MCF 10A (cell line): ENCODE data around the gene ARHGEF37. TPM values are rescaled to one million over a fixed set of nuclear protein-coding genes. Genes with fewer than 3 reads are reported as not detected.
"Not testable (repeated sequence)": the region's sequence is repeated elsewhere in the genome, so short reads cannot be mapped to it uniquely, and the experiment has no call there.

ENCODE experiments used
- Bru-seq: library from RNA; stranded (reverse); fragments of 400-500 nt; gene quantifications from one replicate; lab custom pipeline; 2021; lab: Mats Ljungman, UMichigan
- BruChase-seq, 2 experiments: library from RNA; stranded (reverse); fragments of 400-500 nt; gene quantifications; one replicate each; lab custom pipeline; 2021; lab: Mats Ljungman, UMichigan
- BruUV-seq: library from RNA; stranded (reverse); fragments of 400-500 nt; replicated peaks from 2 replicates; lab custom pipeline; 2021; lab: Mats Ljungman, UMichigan
- CTCF ChIA-PET: fragments of 300-600 bp; sonication (Branson Sonifier 250); formaldehyde crosslinking; extraction: SDS; loops from one replicate; lab custom pipeline; 2021; ENCODE audit warnings: antibody characterized with exemption, inconsistent platforms; lab: Yijun Ruan, JAX
- POLR2A ChIA-PET: fragments of 300-600, 350-650 bp; sonication (Branson Sonifier 250); formaldehyde crosslinking; extraction: SDS; loops from one replicate; lab custom pipeline; 2020; ENCODE audit warnings: antibody characterized with exemption, inconsistent platforms; lab: Yijun Ruan, JAX
- DNase-seq: peaks from one replicate; pipeline ENCODE4 v3.0.0-alpha.2; 2018; ENCODE audit not compliant: unreplicated experiment
- H3K27ac Mint-ChIP-seq: one replicate; pipeline ENCODE4 v1.8.0; 2022; ENCODE audit warnings: mild to moderate bottlenecking, low read depth, mixed read lengths; ENCODE audit not compliant: unreplicated experiment
- H3K27me3 Mint-ChIP-seq: one replicate; pipeline ENCODE4 v1.8.0; 2022; ENCODE audit warnings: mixed read lengths; ENCODE audit not compliant: insufficient read depth, unreplicated experiment
- H3K36me3 Mint-ChIP-seq: one replicate; pipeline ENCODE4 v1.8.0; 2022; ENCODE audit warnings: mild to moderate bottlenecking, moderate library complexity, mixed read lengths; ENCODE audit not compliant: insufficient read depth, unreplicated experiment
- H3K4me1 Mint-ChIP-seq: one replicate; pipeline ENCODE4 v1.8.0; 2022; ENCODE audit warnings: mixed read lengths; ENCODE audit not compliant: insufficient read depth, unreplicated experiment
- H3K4me3 Mint-ChIP-seq: one replicate; pipeline ENCODE4 v1.8.0; 2022; ENCODE audit warnings: mild to moderate bottlenecking, moderate library complexity, mixed read lengths; ENCODE audit not compliant: unreplicated experiment
- H3K9me3 Mint-ChIP-seq: one replicate; pipeline ENCODE4 v1.8.0; 2022; ENCODE audit warnings: mixed read lengths; ENCODE audit not compliant: unreplicated experiment
- CTCF ChIP-seq: fragments of 200-600 bp; IDR thresholded peaks from one replicate; pipeline ENCODE4 v1.8.0; 2022; ENCODE audit warnings: antibody characterized with exemption, mild to moderate bottlenecking; ENCODE audit not compliant: unreplicated experiment
- intact Hi-C: fragments of 100-400 bp; cut with micrococcal nuclease; formaldehyde crosslinking; loops from 2 replicates; pipeline ENCODE4 v1.14.1; 2022
- long read RNA-seq: library from polyadenylated mRNA; stranded (forward); transcript quantifications from one replicate; pipeline ENCODE4 v2.0.0, GENCODE V29; 2022
- total RNA-seq: library from RNA; stranded (reverse); gene quantifications from 2 replicates; pipeline ENCODE4 v1.2.3, GENCODE V29; 2022

ARHGEF37 gene
- total RNA-seq (3.9 and 5.1 TPM in 2 replicates), Bru-seq, nascent RNA (percentile 44 among the genes with signal in this experiment), BruChase-seq, experiment 1, labeled RNA remaining after a 6-hour chase (percentile 51 among the genes with signal in this experiment), BruChase-seq, experiment 2, labeled RNA remaining after a 2-hour chase (percentile 49 among the genes with signal in this experiment)
- long read RNA-seq, full-length matches to known transcripts, result 2 of 12 reads
- long read RNA-seq, partial matches to known transcripts, result 4 of 12 reads
- long read RNA-seq, other reads (novel, unspliced or antisense), result 6 of 12 reads

- Mint-ChIP-seq H3K9me3 (no peaks in the 10 kb centered on the region), H3K27ac (peak within 1 kb of the TSS; percentile 76), H3K36me3 (no peaks in the 10 kb centered on the region), H3K27me3 (no peaks in the 10 kb centered on the region), H3K4me1 (peaks cover 26% of the 10 kb centered on the region), H3K4me3 (peak within 1 kb of the TSS; percentile 75)
- POLR2A ChIA-PET, result interaction anchor here (0.5 to 7.3 kb wide), 31 partner anchors 10 to 603 kb away, joined by 3 to 85 read pairs (median 10); partner anchors contain the start of genes CSNK1A1, GRPEL2, PCYOX1L and PPARGC1B
- intact Hi-C loops, result loop anchor here (1.0 kb wide), 1 partner anchor 37 kb away; no protein-coding TSS in a partner anchor
- CTCF ChIA-PET, result interaction anchor here (0.6 to 6.6 kb wide), 22 partner anchors 10 to 443 kb away, joined by 3 to 58 read pairs (median 4); no protein-coding TSS in a partner anchor
- no peak for TF ChIP-seq CTCF
- peak; percentile 83 for DNase-seq
- no TSS peak for BruUV-seq
Measured at GRCh38 chr5:149581192-149581861, at the start of gene ARHGEF37. Gene ARHGEF37 (plus strand): TSS chr5:149581498. CDS start chr5:149597770, 16,272 bp downstream.

GRCh38 chr5:149532413-149532812 is 48.9 kb upstream of the ARHGEF37 start:
- no TSS peak for BruUV-seq
- Mint-ChIP-seq H3K36me3 (peaks cover 81% of the 10 kb centered on the region), H3K27me3 (no peaks in the 10 kb centered on the region), H3K4me1 (peaks cover 55% of the 10 kb centered on the region), H3K27ac (peak overlapping the region; percentile 26), H3K9me3 (no peaks in the 10 kb centered on the region), H3K4me3 (no peak overlapping the region)
- ChIA-PET POLR2A (interaction anchor here (0.9 to 6.9 kb wide), 7 partner anchors 10 to 30 kb away, joined by 3 to 60 read pairs (median 4); partner anchors contain the start of gene CSNK1A1), CTCF (interaction anchor here (1.0 to 1.5 kb wide), 5 partner anchors 8 to 31 kb away, joined by 3 to 6 read pairs (median 4); partner anchors contain the start of gene CSNK1A1)
- no peak for DNase-seq
- intact Hi-C loops, result no loop called here
- no peak for TF ChIP-seq CTCF

- peak overlapping the region; percentile 17 for H3K27ac Mint-ChIP-seq
- BruUV-seq, H3K9me3 Mint-ChIP-seq, H3K27me3 Mint-ChIP-seq, DNase-seq, intact Hi-C loops, H3K4me3 Mint-ChIP-seq: not testable (repeated sequence)
- CTCF ChIA-PET, result interaction anchor here (0.8 to 1.8 kb wide), 4 partner anchors 7 to 164 kb away, joined by 3 to 10 read pairs (median 4); no protein-coding TSS in a partner anchor
- H3K36me3 Mint-ChIP-seq, result peaks cover 90% of the 10 kb centered on the region
- POLR2A ChIA-PET, result interaction anchor here (0.7 to 6.9 kb wide), 9 partner anchors 8 to 527 kb away, joined by 3 to 60 read pairs (median 5); partner anchors contain the start of gene CSNK1A1
- peaks cover 41% of the 10 kb centered on the region for H3K4me1 Mint-ChIP-seq
Measured at GRCh38 chr5:149535787-149536186, 45.5 kb upstream of the ARHGEF37 start.

- no peak for TF ChIP-seq CTCF
- BruUV-seq, result no TSS peak
- peaks cover 41% of the 10 kb centered on the region for H3K4me1 Mint-ChIP-seq
- H3K4me3 Mint-ChIP-seq, result no peak overlapping the region
- CTCF ChIA-PET, result interaction anchor here (0.6 to 1.8 kb wide), 2 partner anchors 9 to 22 kb away, joined by 3 to 10 read pairs; no protein-coding TSS in a partner anchor
- H3K36me3 Mint-ChIP-seq, result peaks cover 91% of the 10 kb centered on the region
- no peaks in the 10 kb centered on the region for H3K27me3 Mint-ChIP-seq
- no peak for DNase-seq
- intact Hi-C loops, result no loop called here
- peak overlapping the region; percentile 5 for H3K27ac Mint-ChIP-seq
- POLR2A ChIA-PET, result interaction anchor here (0.6 to 6.9 kb wide), 9 partner anchors 7 to 588 kb away, joined by 3 to 60 read pairs (median 5); partner anchors contain the start of gene CSNK1A1
- no peaks in the 10 kb centered on the region for H3K9me3 Mint-ChIP-seq
Measured at GRCh38 chr5:149537374-149537975, 43.8 kb upstream of the ARHGEF37 start.
